D721Med (cell line): ENCODE measurements around the gene NPAS2.

ENCODE experiments used
- DNase-seq: peaks from one replicate; pipeline ENCODE4 v3.0.0; 2011; ENCODE audit warnings: low spot score; ENCODE audit not compliant: insufficient read length
- FAIRE-seq: peaks from 2 replicates; lab custom pipeline; 2011; peaks lifted over from hg19 to GRCh38; lab: Jason Lieb, UNC
- TF ChIP-seq, protein P1 (sequence below): IDR thresholded peaks from 2 replicates; pipeline ENCODE4 v1.5.1; 2012; ENCODE audit warnings: mild to moderate bottlenecking, control low read depth; ENCODE audit not compliant: insufficient read depth; ENCODE audit errors: missing control alignments

The NPAS2 gene

DNA sequence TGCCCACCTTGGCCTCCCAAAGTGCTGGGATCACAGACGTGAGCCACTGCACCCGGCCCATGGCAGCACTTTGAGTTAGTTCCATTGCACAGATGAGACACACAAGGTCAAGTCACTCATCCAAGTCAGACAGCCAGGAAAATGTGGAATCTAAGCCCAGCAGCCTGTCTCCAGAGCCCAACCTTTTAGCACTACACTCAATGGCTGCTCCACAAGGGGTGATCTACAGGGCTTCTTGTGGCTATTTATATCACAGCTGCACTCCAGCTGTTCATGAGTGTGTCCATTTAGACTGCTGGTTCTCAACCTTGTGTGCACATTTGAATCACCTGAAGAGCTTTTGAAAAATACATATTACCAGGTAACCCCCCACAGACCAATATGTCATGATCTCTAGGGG is 109.2 kb downstream of the NPAS2 start:
- DNase-seq (no peak), FAIRE-seq (no peak)
- TF ChIP-seq, protein P1, sequence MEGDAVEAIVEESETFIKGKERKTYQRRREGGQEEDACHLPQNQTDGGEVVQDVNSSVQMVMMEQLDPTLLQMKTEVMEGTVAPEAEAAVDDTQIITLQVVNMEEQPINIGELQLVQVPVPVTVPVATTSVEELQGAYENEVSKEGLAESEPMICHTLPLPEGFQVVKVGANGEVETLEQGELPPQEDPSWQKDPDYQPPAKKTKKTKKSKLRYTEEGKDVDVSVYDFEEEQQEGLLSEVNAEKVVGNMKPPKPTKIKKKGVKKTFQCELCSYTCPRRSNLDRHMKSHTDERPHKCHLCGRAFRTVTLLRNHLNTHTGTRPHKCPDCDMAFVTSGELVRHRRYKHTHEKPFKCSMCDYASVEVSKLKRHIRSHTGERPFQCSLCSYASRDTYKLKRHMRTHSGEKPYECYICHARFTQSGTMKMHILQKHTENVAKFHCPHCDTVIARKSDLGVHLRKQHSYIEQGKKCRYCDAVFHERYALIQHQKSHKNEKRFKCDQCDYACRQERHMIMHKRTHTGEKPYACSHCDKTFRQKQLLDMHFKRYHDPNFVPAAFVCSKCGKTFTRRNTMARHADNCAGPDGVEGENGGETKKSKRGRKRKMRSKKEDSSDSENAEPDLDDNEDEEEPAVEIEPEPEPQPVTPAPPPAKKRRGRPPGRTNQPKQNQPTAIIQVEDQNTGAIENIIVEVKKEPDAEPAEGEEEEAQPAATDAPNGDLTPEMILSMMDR, result no peak

- TF ChIP-seq, protein P1, result no peak
- no peak for FAIRE-seq
- DNase-seq, result no peak
Observed at GRCh38 chr2:100934504-100935371, 114.8 kb downstream of the NPAS2 start.

DNA sequence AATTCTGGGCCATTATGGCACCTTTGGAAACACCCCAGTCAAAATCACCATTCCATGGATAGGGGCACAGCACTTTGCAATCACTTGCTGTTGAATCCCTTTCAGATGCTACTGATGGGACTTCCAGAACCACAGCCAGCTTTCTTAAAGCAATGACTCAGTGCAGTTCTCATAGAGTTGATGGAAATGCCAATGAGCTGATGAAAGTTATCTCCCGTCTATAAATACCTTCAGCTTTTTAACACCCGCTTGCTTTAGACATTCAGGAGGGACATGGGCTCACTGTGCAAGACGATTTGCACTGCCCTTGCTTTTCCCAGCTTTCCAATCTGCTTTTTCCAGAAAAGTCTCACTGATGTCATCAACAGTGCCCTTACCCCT is 115.4 kb downstream of the NPAS2 start:
- no peak for DNase-seq
- no peak for FAIRE-seq
- TF ChIP-seq, protein P1, result no peak

DNA sequence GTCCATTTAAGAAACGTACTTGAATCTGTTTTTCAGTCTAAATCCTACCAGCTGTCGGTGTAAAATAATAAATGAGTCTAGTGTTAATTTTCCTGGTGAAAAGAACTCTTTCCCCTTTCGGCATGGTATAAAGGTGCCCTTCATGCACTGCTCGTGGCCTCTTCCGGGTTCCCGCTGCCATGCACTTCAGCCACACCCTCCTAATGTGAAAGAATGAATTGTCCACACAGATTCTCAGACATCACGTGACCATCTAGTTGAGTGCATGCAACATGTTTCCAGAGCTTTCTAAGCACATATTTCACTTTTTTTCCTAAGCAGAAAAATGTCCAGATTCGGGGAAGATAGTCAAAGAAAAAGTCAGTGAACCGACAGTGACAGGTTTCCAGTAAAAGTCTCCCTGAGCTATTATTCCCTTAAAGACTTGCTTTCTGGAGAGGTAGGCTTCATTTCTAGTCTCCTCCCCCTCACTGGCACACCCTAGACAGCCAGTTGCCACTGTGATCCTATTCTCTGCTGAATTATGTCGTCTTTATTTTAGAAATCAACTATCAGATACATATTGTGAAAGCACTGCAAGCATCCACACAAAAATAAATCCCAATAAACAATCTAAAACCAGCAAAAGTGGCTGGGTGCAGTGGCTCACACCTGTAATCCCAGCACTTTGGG is 116.3 kb downstream of the NPAS2 start:
- no peak for DNase-seq
- TF ChIP-seq, protein P1, result no peak
- FAIRE-seq, result no peak

- no peak for DNase-seq
- FAIRE-seq, result no peak
- TF ChIP-seq, protein P1, result no peak
Observed at GRCh38 chr2:100936972-100937542, 117.1 kb downstream of the NPAS2 start.

DNA sequence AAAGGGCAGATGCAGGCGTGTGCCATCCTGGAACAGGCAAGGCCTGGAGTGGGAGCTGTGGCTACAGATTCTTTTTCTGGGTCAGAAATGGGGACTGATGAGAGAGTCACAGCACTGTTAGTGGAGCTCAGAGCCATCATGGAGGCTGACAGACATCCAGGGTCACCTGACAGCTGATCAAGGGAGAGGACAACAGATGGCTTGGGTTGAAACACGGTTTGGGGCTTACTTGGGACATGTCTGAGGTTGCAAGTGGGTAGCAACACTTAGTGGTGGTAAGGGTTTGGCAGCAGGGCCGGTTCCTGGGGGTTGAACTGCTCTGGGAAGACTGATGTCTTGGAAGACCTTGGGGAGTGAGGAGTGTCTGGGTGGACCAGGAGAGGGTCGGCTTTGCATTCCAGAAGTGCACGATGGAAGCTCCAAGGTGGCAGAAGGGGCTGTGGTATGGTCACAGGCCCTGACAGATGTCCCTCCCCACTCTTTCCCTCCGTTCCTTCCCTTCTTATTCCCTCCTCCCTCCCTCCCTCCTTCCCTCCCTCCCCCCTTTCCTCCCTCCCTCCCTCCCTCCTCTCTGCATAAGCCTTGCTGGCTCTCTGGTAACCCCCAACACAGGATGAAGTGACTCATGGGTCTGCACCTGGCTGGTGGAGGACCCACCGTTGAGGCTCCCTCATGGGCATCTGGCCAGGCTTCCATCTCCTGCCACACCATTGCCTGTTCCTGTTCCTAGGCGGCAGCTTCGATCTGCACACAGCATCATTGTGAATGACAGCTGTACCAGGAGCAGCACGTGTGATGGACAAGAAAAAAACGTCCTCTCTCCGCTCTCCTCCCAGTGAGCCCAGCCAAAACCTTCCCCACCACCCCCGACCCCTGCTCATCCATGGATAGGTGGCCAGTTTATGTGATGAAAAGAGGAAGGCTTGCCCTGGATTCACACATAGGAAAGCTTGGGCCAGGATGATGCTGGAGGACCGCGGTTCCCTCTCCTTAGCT is 118.4 kb downstream of the NPAS2 start:
- FAIRE-seq (no peak), DNase-seq (no peak)
- TF ChIP-seq, protein P1, result no peak
